K562 (cell line): ENCODE measurements around the gene BGLAP. TPM values are rescaled to one million over a fixed set of nuclear protein-coding genes. Genes with fewer than 3 reads are reported as not detected.

Experiments
- DIDO1 ChIP-seq: fragments of 450-650 bp; IDR thresholded peaks from 2 replicates; pipeline ENCODE4 v1.6.1; 2016; ENCODE audit warnings: low read depth, missing biosample characterization, missing genetic modification characterization
- E2F1 ChIP-seq: sonication (generic); formaldehyde crosslinking; IDR thresholded peaks from 2 replicates; pipeline ENCODE4 v1.8.1; 2023; ENCODE audit warnings: mild to moderate bottlenecking, missing genetic modification reagents, moderate library complexity
- ERF ChIP-seq: fragments of 450-650 bp; formaldehyde crosslinking; IDR thresholded peaks from 2 replicates; pipeline ENCODE4 v1.4.0; 2020; ENCODE audit warnings: mild to moderate bottlenecking, mixed read lengths
- FOS ChIP-seq: IDR thresholded peaks from 3 replicates; pipeline ENCODE4 v1.6.1; 2011; ENCODE audit not compliant: insufficient read length; ENCODE audit errors: extremely low read depth
- FOXK1 ChIP-seq: sonication (generic); formaldehyde crosslinking; IDR thresholded peaks from 2 replicates; pipeline ENCODE4 v1.8.0; 2022; ENCODE audit warnings: missing genetic modification reagents, mild to moderate bottlenecking, borderline replicate concordance
- HES1 ChIP-seq: fragments of 450-650 bp; IDR thresholded peaks from 2 replicates; pipeline ENCODE4 v1.6.1; 2016; ENCODE audit warnings: low read depth, mild to moderate bottlenecking, moderate library complexity
- HOXB6 ChIP-seq: fragments of 250-450 bp; sonication (Bioruptor Pico); IDR thresholded peaks from 2 replicates; pipeline ENCODE4 v1.5.1; 2022; ENCODE audit warnings: mild to moderate bottlenecking, borderline replicate concordance
- HSF4 ChIP-seq: fragments of 250-450 bp; sonication (Bioruptor Pico); IDR thresholded peaks from 2 replicates; pipeline ENCODE4 v2.1.2; 2022; ENCODE audit warnings: mild to moderate bottlenecking, moderate library complexity, borderline replicate concordance
- KAT7 ChIP-seq: sonication (generic); formaldehyde crosslinking; IDR thresholded peaks from 2 replicates; pipeline ENCODE4 v1.8.0; 2022; ENCODE audit warnings: missing genetic modification reagents, mild to moderate bottlenecking, borderline replicate concordance
- NEUROD1 ChIP-seq: fragments of 150-350 bp; IDR thresholded peaks from 2 replicates; pipeline ENCODE4 v1.6.1; 2014; ENCODE audit warnings: borderline replicate concordance, low read length, low read depth; ENCODE audit not compliant: partially characterized antibody
- PBX2 ChIP-seq, 2 experiments: IDR thresholded peaks in 1 of 2; conservative IDR thresholded peaks in 1 of 2; 2 replicates each; pipeline ENCODE4 v1.6.1; 2016; ENCODE audit warnings: low read depth in 2 of 2, mild to moderate bottlenecking in 1 of 2, missing compliant biosample characterization in 1 of 2, missing genetic modification characterization in 1 of 2, moderate library complexity in 1 of 2
- PKNOX1 ChIP-seq: fragments of 450-650 bp; IDR thresholded peaks from 2 replicates; pipeline ENCODE4 v1.6.1; 2016
- POLR2H ChIP-seq: IDR thresholded peaks from 2 replicates; pipeline ENCODE4 v1.6.1; 2016; ENCODE audit warnings: missing genetic modification characterization, low read depth, mild to moderate bottlenecking, control low read depth, missing compliant biosample characterization, moderate library complexity
- SMAD2 ChIP-seq: fragments of 150-350 bp; IDR thresholded peaks from 2 replicates; pipeline ENCODE4 v1.6.1; 2014; ENCODE audit warnings: low read depth, mild to moderate bottlenecking, low read length
- ZBTB1 ChIP-seq: sonication (generic); formaldehyde crosslinking; IDR thresholded peaks from 2 replicates; pipeline ENCODE4 v1.8.1; 2023; ENCODE audit warnings: missing genetic modification reagents, low read depth, mild to moderate bottlenecking, borderline replicate concordance
- ZHX1 ChIP-seq: fragments of 150-350 bp; conservative IDR thresholded peaks from 2 replicates; pipeline ENCODE4 v1.6.1; 2014; ENCODE audit warnings: low read length
- ZNF583 ChIP-seq: fragments of 250-450 bp; sonication (Bioruptor Pico); IDR thresholded peaks from 2 replicates; pipeline ENCODE4 v1.4.0; 2020
- polyA plus RNA-seq, 8 experiments: library from polyadenylated mRNA; depleted of rRNA in 4 of 8; stranded (reverse) in 5 of 8; unstranded in 3 of 8; fragments of >200 nt; fragmentation: Nextera tagmentation in 2 of 8; fragmentation: Illumina TruSeq in 1 of 8; extraction: Ambion mirVana in 2 of 8; extraction: Trizol in 1 of 8; gene quantifications; 2 replicates each; pipeline versions ENCODE4 v1.2.1 to v1.2.3, GENCODE V29; 2011 to 2014; ENCODE audit warnings: inconsistent platforms in 1 of 8, missing spikeins in 1 of 8
- total RNA-seq, 7 experiments: library from RNA; depleted of rRNA in 6 of 7; stranded (reverse); fragments of >200 nt in 6 of 7; fragmentation: Illumina TruSeq in 2 of 7; extraction: Trizol in 2 of 7; gene quantifications; 2 replicates each; pipeline versions ENCODE4 v1.2.1 to v1.2.3, GENCODE V29; 2011 to 2021; ENCODE audit warnings: low replicate concordance in 1 of 7

The BGLAP gene
- total and polyA plus RNA-seq, 9 of the 15 experiments (the other 6 are each of a cell fraction or from before 2014, with no cell fraction given) = 0.15 to 1.4 (median 0.28) TPM; not detected in 3

- TF ChIP-seq FOXK1 (CRISPR knock-in tag) (peak; percentile 89; the same call in 1 of the 2 replicates), HES1 (0 out of 2 replicates have a peak, but pooled peaks have one; percentile 32), ZBTB1 (CRISPR knock-in tag) (no peak), PBX2 (CRISPR knock-in tag; IDR thresholded peaks at IDR 0.05; ENCODE audit: low read depth) (peak; percentile 75), PBX2 (tag; conservative IDR thresholded peaks at IDR 0.05; ENCODE audit: low read depth) (peak; percentile 95), KAT7 (CRISPR knock-in tag) (peak; percentile 71; the same call in 1 of the 2 replicates), HOXB6 (no peak), ERF (CRISPR knock-in tag) (0 out of 2 replicates have a peak, but pooled peaks have one; percentile 36), DIDO1 (tag) (peak; percentile 76; the same call in 1 of the 2 replicates), ZNF583 (0 out of 2 replicates have a peak, but pooled peaks have one; percentile 17), FOS (peak; percentile 95), E2F1 (CRISPR knock-in tag) (peak; percentile 82), ZHX1 (no peak), HSF4 (CRISPR knock-in tag) (no peak), SMAD2 (no peak), NEUROD1 (peak; percentile 94), PKNOX1 (peak; percentile 98), POLR2H (tag) (peak; percentile 94)
Measured at GRCh38 chr1:156212833-156213643, 28.9 kb upstream of the BGLAP start, which contains the start of gene PMF1 (continued).
